H1 (cell line): ENCODE data around the gene TMEM196.

Experiments used
- ATF2 ChIP-seq: IDR thresholded peaks from 2 replicates; pipeline ENCODE4 v1.6.1; 2012; ENCODE audit warnings: low read length, inconsistent platforms
- EGR1 ChIP-seq: IDR thresholded peaks from 2 replicates; pipeline ENCODE4 v1.6.1; 2011; ENCODE audit warnings: low read depth, low read length, borderline replicate concordance
- EP300 ChIP-seq, 2 experiments: IDR thresholded peaks; 1 replicate in 1 of 2; 2 replicates in 1 of 2; pipeline ENCODE4 v1.6.1; 2011 to 2012; ENCODE audit warnings: low read depth in 2 of 2, low read length in 2 of 2, mild to moderate bottlenecking in 2 of 2, borderline replicate concordance in 1 of 2, inconsistent platforms in 1 of 2, moderate library complexity in 1 of 2
- EZH2 ChIP-seq: fragments of 200-600 bp; sonication (generic); IDR thresholded peaks from 2 replicates; pipeline ENCODE4 v1.7.1; 2012; ENCODE audit warnings: low read depth, mild to moderate bottlenecking, moderate library complexity, low read length, inconsistent platforms; ENCODE audit not compliant: severe bottlenecking
- JUN ChIP-seq: IDR thresholded peaks from 2 replicates; pipeline ENCODE4 v1.6.1; 2011; ENCODE audit warnings: low read depth, mild to moderate bottlenecking, improper control_type of control experiment, low read length
- MAX ChIP-seq: IDR thresholded peaks from 2 replicates; pipeline ENCODE4 v1.6.1; 2012; ENCODE audit warnings: inconsistent platforms
- NRF1 ChIP-seq: IDR thresholded peaks from 2 replicates; pipeline ENCODE4 v1.6.1; 2011; ENCODE audit warnings: mild to moderate bottlenecking, low read depth, low read length, improper control_type of control experiment
- POLR2A ChIP-seq, 2 experiments: IDR thresholded peaks; 1 replicate in 1 of 2; 2 replicates in 1 of 2; pipeline ENCODE4 v1.6.1; 2011; ENCODE audit warnings: low read depth in 2 of 2, low read length in 2 of 2, mild to moderate bottlenecking in 2 of 2; ENCODE audit errors: control extremely low read depth in 1 of 2
- POLR2AphosphoS5 ChIP-seq: IDR thresholded peaks from 2 replicates; pipeline ENCODE4 v1.6.1; 2011; ENCODE audit warnings: low read depth, low read length
- RXRA ChIP-seq: IDR thresholded peaks from 2 replicates; pipeline ENCODE4 v1.6.1; 2011; ENCODE audit warnings: low read depth, mild to moderate bottlenecking, low read length, moderate library complexity; ENCODE audit not compliant: insufficient read depth
- USF2 ChIP-seq: IDR thresholded peaks from 2 replicates; pipeline ENCODE4 v1.6.1; 2011; ENCODE audit warnings: low read length, improper control_type of control experiment
- YY1 ChIP-seq: IDR thresholded peaks from 2 replicates; pipeline ENCODE4 v1.6.1; 2011; ENCODE audit warnings: low read depth, mild to moderate bottlenecking, low read length
- TF ChIP-seq, protein P1 (sequence below), 3 experiments: IDR thresholded peaks; 1 replicate in 2 of 3; 2 replicates in 1 of 3; pipeline versions ENCODE4 v1.5.1 to v1.6.1; 2011; ENCODE audit warnings: low read length in 3 of 3, mild to moderate bottlenecking in 3 of 3, inconsistent platforms in 2 of 3, low read depth in 1 of 3, moderate library complexity in 1 of 3; ENCODE audit not compliant: insufficient read depth in 1 of 3; ENCODE audit errors: control extremely low read depth in 1 of 3

- TF ChIP-seq NRF1 = no peak
- no peak for TF ChIP-seq POLR2AphosphoS5
- TF ChIP-seq, protein P1, sequence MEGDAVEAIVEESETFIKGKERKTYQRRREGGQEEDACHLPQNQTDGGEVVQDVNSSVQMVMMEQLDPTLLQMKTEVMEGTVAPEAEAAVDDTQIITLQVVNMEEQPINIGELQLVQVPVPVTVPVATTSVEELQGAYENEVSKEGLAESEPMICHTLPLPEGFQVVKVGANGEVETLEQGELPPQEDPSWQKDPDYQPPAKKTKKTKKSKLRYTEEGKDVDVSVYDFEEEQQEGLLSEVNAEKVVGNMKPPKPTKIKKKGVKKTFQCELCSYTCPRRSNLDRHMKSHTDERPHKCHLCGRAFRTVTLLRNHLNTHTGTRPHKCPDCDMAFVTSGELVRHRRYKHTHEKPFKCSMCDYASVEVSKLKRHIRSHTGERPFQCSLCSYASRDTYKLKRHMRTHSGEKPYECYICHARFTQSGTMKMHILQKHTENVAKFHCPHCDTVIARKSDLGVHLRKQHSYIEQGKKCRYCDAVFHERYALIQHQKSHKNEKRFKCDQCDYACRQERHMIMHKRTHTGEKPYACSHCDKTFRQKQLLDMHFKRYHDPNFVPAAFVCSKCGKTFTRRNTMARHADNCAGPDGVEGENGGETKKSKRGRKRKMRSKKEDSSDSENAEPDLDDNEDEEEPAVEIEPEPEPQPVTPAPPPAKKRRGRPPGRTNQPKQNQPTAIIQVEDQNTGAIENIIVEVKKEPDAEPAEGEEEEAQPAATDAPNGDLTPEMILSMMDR (IDR thresholded peaks at IDR 0.05; ENCODE audit: control extremely low read depth in 1 of 3, insufficient read depth in 1 of 3, low read depth in 1 of 3, low read length in 3 of 3) = no peak
- TF ChIP-seq EGR1 = no peak
- no peak for TF ChIP-seq POLR2A (IDR thresholded peaks at IDR 0.05; ENCODE audit: control extremely low read depth in 1 of 2, low read depth in 2 of 2, low read length in 2 of 2)
- TF ChIP-seq MAX = no peak
- TF ChIP-seq EZH2 = no peak
- no peak for TF ChIP-seq ATF2
- no peak for TF ChIP-seq USF2
- TF ChIP-seq JUN = no peak
- TF ChIP-seq EP300 (IDR thresholded peaks at IDR 0.05; ENCODE audit: borderline replicate concordance in 1 of 2, low read depth in 2 of 2, low read length in 2 of 2) = no peak
- TF ChIP-seq YY1 = no peak
- TF ChIP-seq RXRA = no peak
Measured at GRCh38 chr7:19715499-19715898, 57.9 kb downstream of the TMEM196 start.
